Measurements from ENCODE around the gene TEKTIP1. TPM values are rescaled to one million over a fixed set of nuclear protein-coding genes. Genes with fewer than 3 reads are reported as not detected.
"Not testable (repeated sequence)": the region's sequence is repeated elsewhere in the genome, so short reads cannot be mapped to it uniquely, and the experiment has no call there.

The TEKTIP1 gene
- total and polyA plus RNA-seq, 5 experiments from 2014 or later, result 0.45 to 12.5 (median 8.8) TPM; not detected in 2

DNA sequence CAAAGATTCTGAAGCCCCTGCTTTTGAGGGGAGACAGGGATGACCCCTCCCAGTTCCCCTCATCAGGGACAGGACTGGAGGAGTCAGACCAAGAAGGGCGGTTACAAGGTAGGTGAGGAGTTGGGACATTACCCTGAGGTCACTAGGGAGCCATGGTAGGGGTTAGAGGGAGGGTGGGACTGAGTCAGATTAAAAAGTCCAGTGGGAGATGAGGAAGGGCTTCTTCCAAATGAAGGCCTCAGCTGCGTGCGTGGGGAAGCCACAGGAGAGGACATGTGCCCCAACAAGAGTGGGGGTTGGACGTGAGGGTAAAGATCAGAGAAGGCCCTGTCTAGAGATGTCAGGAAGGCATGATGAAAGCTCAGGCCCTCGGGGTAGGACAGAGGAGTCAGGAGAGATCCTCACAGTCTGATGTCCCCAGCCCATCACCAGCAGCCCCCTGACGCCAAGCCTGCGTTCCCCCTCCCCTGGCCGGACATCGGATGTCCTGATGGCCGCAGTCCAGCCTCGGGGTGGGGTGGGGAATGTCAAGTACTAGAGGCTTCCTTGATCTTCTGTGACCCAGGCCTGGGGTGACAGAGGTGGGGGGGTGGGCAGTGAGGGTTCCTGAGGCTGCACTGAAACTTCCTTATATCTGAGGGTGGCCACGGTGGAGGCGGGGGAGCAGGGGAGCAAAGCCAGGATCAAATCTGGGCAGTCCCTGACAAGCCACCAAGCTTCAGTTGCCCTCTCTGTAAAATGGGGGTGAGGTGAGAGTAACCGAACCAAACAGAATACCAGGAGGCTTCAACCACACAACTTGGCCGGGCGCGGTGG is 24.9 kb downstream of the TEKTIP1 start:
- POLR2A ChIA-PET, result interaction anchor here (1.0 kb wide), 1 partner anchor 9 kb away, joined by 4 read pairs; no protein-coding TSS in a partner anchor

DNA sequence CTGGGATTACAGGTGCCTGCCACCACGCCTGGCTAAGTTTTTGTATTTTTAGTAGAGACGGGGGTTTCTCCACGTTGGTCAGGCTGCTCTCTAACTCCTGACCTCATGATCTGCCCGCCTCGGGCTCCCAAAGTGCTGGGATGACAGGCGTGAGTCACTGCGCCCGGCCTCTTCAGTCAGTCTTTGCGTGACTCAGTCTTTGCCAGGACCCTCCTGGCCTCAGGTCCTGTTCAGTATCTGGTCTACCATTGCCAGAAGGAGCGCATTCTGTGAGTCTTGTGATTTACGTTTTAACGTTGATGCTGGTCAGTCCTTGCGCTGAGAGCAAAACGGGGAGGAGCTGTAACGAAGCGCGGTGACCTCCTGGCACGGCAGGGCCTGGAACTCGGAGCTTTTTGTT is 26.2 kb downstream of the TEKTIP1 start:
- POLR2A ChIA-PET, result interaction anchor here (0.6 kb wide), 1 partner anchor 845 kb away, joined by 7 read pairs; no protein-coding TSS in a partner anchor
- Mint-ChIP-seq H3K9me3 (no peaks in the 10 kb centered on the region), H3K27me3 (no peaks in the 10 kb centered on the region), H3K4me1 (no peaks in the 10 kb centered on the region), H3K27ac (no peak overlapping the region), H3K4me3 (no peak overlapping the region), H3K36me3 (no peaks in the 10 kb centered on the region)
- DNase-seq (no peak), ATAC-seq (no peak)

More for the DNA sequence above, 24.9 kb downstream of the TEKTIP1 start:
- ATAC-seq, result no peak
- no peaks in the 10 kb centered on the region for H3K36me3 Mint-ChIP-seq
- no peaks in the 10 kb centered on the region for H3K9me3 Mint-ChIP-seq
- H3K27me3 Mint-ChIP-seq, result no peaks in the 10 kb centered on the region
- DNase-seq, result no peak
- no peak overlapping the region for H3K4me3 Mint-ChIP-seq
- H3K27ac Mint-ChIP-seq, result peak overlapping the region in 1 of 10 donors; percentile 48
- peaks cover 0 to 1% (median under 1%) of the 10 kb centered on the region in 4 donors for H3K4me1 Mint-ChIP-seq

DNA sequence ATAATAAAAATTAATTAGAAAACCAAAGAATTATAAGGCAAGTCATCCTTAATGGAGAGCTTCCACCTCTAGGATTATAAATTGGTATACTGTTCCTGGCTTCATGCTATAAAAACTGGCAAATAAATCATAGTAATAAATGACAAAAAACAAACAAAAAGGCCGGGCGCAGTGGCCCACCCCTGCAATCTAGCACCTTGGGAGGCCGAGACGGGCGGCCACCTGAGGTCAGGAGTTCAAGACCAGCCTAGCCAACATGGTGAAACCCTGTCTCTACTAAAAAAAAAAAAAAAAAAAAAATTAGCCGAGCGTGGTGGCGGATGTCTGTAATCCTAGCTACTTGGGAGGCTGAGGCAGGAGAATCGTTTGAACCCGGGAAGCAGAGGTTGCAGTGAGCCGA is 31.1 kb downstream of the TEKTIP1 start:
- not testable (repeated sequence) for H3K9me3 Mint-ChIP-seq, H3K36me3 Mint-ChIP-seq, ATAC-seq, DNase-seq, H3K27me3 Mint-ChIP-seq, H3K4me3 Mint-ChIP-seq, H3K27ac Mint-ChIP-seq
- POLR2A ChIA-PET, result interaction anchor here (0.6 to 5.9 kb wide), 3 partner anchors 14 to 924 kb away, joined by 4 to 44 read pairs (median 4); partner anchors contain the start of gene MFSD12
- H3K4me1 Mint-ChIP-seq, result peaks cover 6 to 22% (median 16%) of the 10 kb centered on the region in 4 donors

DNA sequence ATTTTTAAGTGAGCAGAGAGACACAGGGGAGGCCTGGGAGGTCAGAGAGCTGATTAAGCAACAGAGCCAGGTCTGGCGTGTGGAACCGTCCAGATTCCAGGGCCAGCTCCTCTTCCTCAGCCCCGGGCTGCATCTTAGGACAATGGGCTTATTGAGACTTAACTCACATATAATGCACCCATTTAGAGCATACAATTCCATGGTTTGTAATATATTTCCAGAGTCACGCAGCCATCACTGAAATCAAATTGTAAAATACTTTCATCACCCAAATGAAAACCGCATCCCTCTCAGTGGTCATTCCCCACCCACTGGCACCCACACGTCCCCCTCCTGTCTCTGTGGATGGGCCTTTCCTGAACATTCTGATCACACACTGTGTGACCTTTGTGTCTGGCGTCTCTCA is 31.6 kb downstream of the TEKTIP1 start:
- POLR2A ChIA-PET, result interaction anchor here (0.7 to 5.9 kb wide), 2 partner anchors 15 to 299 kb away, joined by 6 to 44 read pairs; partner anchors contain the start of gene MFSD12
- Mint-ChIP-seq H3K4me1 (peaks cover 8 to 27% (median 18%) of the 10 kb centered on the region in 4 donors), H3K9me3 (no peaks in the 10 kb centered on the region), H3K27ac (peak overlapping the region in 3 of 10 donors; percentile 40 to 50 (median 40)), H3K36me3 (peaks cover 0 to 8% (median 5%) of the 10 kb centered on the region in 3 donors), H3K4me3 (peak overlapping the region in 1 of 10 donors; percentile 22), H3K27me3 (no peaks in the 10 kb centered on the region)
- DNase-seq (no peak), ATAC-seq (no peak)

DNA sequence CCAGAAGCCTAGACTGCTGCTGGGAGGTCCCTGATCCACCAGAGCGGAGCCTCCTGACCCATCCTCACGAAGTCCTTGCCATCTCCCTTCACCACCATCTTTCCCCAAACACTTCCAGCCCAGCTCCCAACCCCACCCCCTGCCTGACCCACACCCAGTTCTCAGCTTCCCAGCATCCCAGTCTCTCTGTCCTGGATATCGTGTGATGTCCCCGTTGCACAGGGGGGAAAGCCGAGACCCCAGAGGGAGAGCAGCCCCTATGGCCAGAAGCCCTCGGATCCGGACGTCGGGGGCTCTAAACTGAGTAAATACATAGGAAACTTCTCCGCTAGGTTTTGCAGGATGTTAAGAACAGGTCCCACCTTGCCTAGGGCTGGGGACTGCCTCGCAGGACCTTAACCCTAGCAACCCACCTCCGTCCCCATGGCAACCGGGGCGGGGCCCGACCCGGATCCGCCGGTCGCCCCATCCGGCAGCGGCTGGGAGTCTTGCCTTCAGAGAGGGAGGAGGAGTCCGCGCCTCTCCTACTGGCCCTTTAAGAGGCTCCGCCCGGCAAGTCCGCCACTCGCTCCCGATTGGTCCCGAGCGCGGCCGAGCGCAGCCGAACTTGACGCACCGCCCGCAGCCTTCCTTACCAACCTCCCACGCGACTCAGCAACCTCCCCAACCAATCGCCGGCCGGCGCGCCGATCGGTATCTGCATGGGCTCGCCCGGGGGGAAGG is 33.3 kb downstream of the TEKTIP1 start:
- H3K9me3 Mint-ChIP-seq, result no peaks in the 10 kb centered on the region
- H3K36me3 Mint-ChIP-seq, result peaks cover 0 to 8% (median 5%) of the 10 kb centered on the region in 3 donors
- no peaks in the 10 kb centered on the region for H3K27me3 Mint-ChIP-seq
- H3K4me1 Mint-ChIP-seq, result peaks cover 8 to 27% (median 18%) of the 10 kb centered on the region in 4 donors
- H3K4me3 Mint-ChIP-seq, result peak overlapping the region; percentile 62 to 92 (median 80)
- ATAC-seq (peak; percentile 96), DNase-seq (peak; percentile 94 to 100 (median 99))
- POLR2A ChIA-PET, result interaction anchor here (5.9 kb wide), 1 partner anchor 16 kb away, joined by 44 read pairs; the partner anchor contains the start of gene MFSD12
- peak overlapping the region; percentile 31 to 91 (median 64) for H3K27ac Mint-ChIP-seq

DNA sequence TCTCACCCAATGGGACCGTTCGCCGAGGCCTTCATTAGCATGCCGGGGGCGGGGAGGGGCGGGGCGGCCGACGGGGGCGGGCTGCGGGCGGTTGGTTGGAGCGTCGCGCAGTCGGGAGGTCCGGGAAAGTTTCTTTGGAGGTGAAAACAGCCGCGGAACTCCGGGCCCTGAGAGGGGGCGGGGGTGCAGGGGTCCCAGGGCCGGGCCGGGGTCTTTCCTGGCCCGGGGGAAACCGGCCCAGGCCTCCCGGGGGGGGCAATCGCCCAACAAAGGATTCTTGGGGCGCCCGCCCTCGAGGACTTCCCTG is 33.8 kb downstream of the TEKTIP1 start, which contains the start of gene HMG20B:
HMG20B (plus strand) TSS at position 90 of the 307 bp plus-strand sequence. CDS start 366 bp downstream, outside the sequence.
- no peaks in the 10 kb centered on the region for H3K27me3 Mint-ChIP-seq
- ATAC-seq (peak in 1 of 2 donors; percentile 2), DNase-seq (peak in 1 of 10 donors; percentile 24)
- H3K36me3 Mint-ChIP-seq, result peaks cover 0 to 8% (median 5%) of the 10 kb centered on the region in 3 donors
- peak within 1 kb of the TSS; percentile 62 to 92 (median 82) for H3K4me3 Mint-ChIP-seq
- POLR2A ChIA-PET, result interaction anchor here (0.6 to 5.9 kb wide), 4 partner anchors 13 to 72 kb away, joined by 3 to 44 read pairs (median 4); partner anchors contain the start of gene MFSD12
- H3K9me3 Mint-ChIP-seq, result no peaks in the 10 kb centered on the region
- peaks cover 8 to 27% (median 18%) of the 10 kb centered on the region in 4 donors for H3K4me1 Mint-ChIP-seq
- peak within 1 kb of the TSS; percentile 31 to 91 (median 78) for H3K27ac Mint-ChIP-seq

DNA sequence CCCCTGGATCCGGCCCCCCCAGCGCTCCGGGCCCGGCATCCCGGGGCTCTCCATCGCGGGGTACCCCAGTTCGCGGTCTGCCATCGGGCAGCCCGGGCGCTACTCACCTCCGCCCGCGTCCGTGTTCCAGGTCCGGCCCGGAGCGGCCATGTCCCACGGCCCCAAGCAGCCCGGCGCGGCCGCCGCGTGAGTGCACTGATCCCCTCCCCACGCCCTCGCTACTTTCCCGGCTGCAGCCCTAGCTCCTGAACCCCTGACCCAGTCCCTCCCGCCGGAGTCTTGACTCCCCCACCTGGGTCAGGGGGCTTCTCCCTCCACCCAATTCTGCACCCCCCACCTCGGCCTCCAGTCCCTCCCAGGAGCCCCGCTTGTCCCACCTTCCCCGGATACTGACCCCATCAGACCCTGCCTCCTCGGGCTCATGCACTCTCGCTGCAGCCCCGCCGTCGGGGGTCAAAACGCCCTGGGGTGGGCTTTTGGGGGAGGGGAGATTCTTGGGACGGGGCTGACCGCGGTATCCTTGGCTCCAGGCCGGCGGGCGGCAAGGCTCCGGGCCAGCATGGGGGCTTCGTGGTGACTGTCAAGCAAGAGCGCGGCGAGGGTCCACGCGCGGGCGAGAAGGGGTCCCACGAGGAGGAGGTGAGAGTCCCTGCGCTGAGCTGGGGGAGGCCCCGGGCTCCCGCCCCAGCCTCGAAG is 34.3 kb downstream of the TEKTIP1 start:
- DNase-seq (peak in 1 of 10 donors; percentile 37), ATAC-seq (peak in 1 of 2 donors; percentile 10)
- H3K9me3 Mint-ChIP-seq, result no peaks in the 10 kb centered on the region
- no peaks in the 10 kb centered on the region for H3K27me3 Mint-ChIP-seq
- H3K4me1 Mint-ChIP-seq, result peaks cover 8 to 27% (median 18%) of the 10 kb centered on the region in 4 donors
- peak overlapping the region in 4 of 10 donors; percentile 35 to 71 (median 64) for H3K27ac Mint-ChIP-seq
- H3K4me3 Mint-ChIP-seq, result peak overlapping the region; percentile 62 to 89 (median 78)
- POLR2A ChIA-PET, result interaction anchor here (0.6 to 5.9 kb wide), 5 partner anchors 12 to 72 kb away, joined by 3 to 44 read pairs (median 3); partner anchors contain the start of genes GIPC3 and MFSD12
- peaks cover 0 to 8% (median 5%) of the 10 kb centered on the region in 3 donors for H3K36me3 Mint-ChIP-seq

DNA sequence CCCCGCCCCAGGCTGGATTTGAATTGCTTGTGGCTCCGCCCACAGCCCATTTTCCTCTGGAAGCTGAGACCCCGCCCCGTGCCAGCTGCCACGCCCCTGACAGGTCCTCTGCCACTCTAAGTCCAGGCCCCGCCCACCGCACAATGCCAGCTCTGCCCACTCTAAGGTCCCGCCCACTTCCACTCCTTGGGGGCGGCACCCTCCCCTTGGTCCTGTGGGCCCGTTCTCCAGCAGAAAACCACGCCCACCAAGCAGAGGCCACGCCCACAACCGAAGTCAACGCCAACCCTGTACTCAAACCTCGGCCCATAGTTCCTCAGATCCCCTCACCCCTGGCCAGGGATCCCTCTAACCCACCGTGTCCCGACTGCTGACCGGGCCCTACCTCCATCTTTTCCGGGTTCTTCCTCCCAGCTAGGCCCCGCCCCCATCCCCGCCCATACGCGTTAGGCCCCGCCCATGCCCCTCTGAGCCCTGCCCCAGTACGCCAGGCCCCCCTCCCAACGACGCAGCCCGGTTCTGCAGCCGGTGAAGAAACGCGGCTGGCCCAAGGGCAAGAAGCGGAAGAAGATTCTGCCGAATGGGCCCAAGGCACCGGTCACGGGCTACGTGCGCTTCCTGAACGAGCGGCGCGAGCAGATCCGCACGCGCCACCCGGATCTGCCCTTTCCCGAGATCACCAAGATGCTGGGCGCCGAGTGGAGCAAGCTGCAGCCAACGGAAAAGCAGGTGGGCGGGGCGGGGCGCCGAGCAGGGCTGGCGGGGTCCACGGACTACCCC is 35.1 kb downstream of the TEKTIP1 start:
- Mint-ChIP-seq H3K4me3 (peak overlapping the region; percentile 62 to 89 (median 78)), H3K36me3 (peaks cover 0 to 8% (median 5%) of the 10 kb centered on the region in 3 donors), H3K9me3 (no peaks in the 10 kb centered on the region), H3K27ac (peak overlapping the region in 8 of 10 donors; percentile 25 to 87 (median 69)), H3K27me3 (no peaks in the 10 kb centered on the region), H3K4me1 (peaks cover 8 to 27% (median 18%) of the 10 kb centered on the region in 4 donors)
- peak; percentile 60 to 86 (median 76) for DNase-seq
- no peak for ATAC-seq
- POLR2A ChIA-PET, result interaction anchor here (0.5 to 5.9 kb wide), 5 partner anchors 11 to 416 kb away, joined by 3 to 44 read pairs (median 3); partner anchors contain the start of genes GIPC3 and MFSD12

DNA sequence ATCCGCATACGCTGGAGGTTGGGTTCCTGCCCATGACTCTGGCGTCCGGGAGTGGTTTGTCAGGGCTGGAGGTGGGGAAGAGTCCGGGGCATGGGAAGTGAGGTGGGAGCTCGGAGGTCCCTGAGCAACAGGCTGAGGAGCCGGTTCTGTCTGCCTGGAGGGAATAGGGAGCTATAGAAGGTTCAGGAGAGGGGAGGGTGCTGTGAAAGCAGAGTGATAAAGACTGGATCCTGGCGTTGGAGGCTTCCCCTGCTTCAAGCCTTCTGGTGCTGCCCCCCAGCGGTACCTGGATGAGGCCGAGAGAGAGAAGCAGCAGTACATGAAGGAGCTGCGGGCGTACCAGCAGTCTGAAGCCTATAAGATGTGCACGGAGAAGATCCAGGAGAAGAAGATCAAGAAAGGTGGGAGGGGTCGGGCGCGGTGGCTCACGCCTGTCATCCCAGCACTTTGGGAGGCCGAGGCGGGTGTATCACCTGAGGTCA is 36.3 kb downstream of the TEKTIP1 start:
- POLR2A ChIA-PET, result interaction anchor here (0.6 to 5.9 kb wide), 2 partner anchors 19 to 1277 kb away, joined by 4 to 44 read pairs; partner anchors contain the start of gene MFSD12
- peaks cover 0 to 8% (median 5%) of the 10 kb centered on the region in 3 donors for H3K36me3 Mint-ChIP-seq

DNA sequence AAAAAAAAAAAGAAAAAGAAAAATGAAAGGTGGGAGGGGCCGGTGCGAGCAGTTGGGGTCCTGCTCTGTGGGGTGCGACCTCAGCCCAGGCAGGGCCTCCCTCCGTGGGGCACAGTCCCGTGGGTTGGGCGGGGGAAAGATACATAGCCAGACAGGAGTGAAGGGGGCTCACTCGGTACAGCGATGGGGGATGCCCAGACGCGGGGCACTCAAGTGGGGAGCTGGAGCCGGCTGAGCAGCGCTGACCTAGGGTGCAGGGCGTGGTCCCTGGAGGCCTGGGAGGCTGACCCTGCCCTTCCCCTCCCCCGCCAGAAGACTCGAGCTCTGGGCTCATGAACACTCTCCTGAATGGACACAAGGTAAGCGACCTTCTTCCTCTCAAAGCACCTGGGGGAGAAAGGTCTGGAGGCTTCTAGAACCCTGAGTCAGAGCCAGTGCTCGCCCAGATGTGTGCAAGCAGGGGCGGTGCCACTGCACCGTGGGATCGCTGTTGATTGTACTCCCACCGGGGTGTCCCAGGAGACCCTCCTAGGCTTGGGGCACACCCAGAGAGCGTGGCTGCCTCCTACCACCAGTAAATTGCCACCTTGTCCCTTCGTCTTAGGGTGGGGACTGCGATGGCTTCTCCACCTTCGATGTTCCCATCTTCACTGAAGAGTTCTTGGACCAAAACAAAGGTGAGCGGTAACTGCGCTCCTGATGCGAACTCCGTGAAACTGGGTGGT is 37.1 kb downstream of the TEKTIP1 start:
- Mint-ChIP-seq H3K27ac (no peak overlapping the region), H3K4me3 (no peak overlapping the region), H3K36me3 (peaks cover 0 to 8% (median 5%) of the 10 kb centered on the region in 3 donors), H3K4me1 (peaks cover 8 to 27% (median 18%) of the 10 kb centered on the region in 4 donors), H3K9me3 (peaks cover 0 to 1% (median 0%) of the 10 kb centered on the region in 9 donors), H3K27me3 (no peaks in the 10 kb centered on the region)
- DNase-seq (no peak), ATAC-seq (no peak)
- POLR2A ChIA-PET, result interaction anchor here (0.8 kb wide), 1 partner anchor 9 kb away, joined by 3 read pairs; the partner anchor contains the start of gene GIPC3

More for the DNA sequence above, 36.3 kb downstream of the TEKTIP1 start:
- ATAC-seq (no peak), DNase-seq (peak in 1 of 10 donors; percentile 22)
- H3K4me1 Mint-ChIP-seq, result peaks cover 8 to 27% (median 18%) of the 10 kb centered on the region in 4 donors
- no peaks in the 10 kb centered on the region for H3K27me3 Mint-ChIP-seq
- peak overlapping the region in 9 of 10 donors; percentile 7 to 81 (median 42) for H3K4me3 Mint-ChIP-seq
- peak overlapping the region in 3 of 10 donors; percentile 35 to 74 (median 67) for H3K27ac Mint-ChIP-seq
- H3K9me3 Mint-ChIP-seq, result no peaks in the 10 kb centered on the region
